Neural progenitor cell (in vitro differentiated cells): ENCODE results near the gene MRGPRX1. TPM values are rescaled to one million over a fixed set of nuclear protein-coding genes. Genes with fewer than 3 reads are reported as not detected.
"Not testable (repeated sequence)": the region's sequence is repeated elsewhere in the genome, so short reads cannot be mapped to it uniquely, and the experiment has no call there.

Experiments used
- DNase-seq: peaks from one replicate; pipeline ENCODE4 v3.0.0-alpha.2; 2016; ENCODE audit warnings: low spot score
- H2AFZ ChIP-seq: fragments of 200-600 bp; sonication (generic); replicated peaks from 2 replicates; pipeline ENCODE4 v1.6.1; 2016; ENCODE audit warnings: antibody characterized with exemption
- H3F3A ChIP-seq: fragments of 200-600 bp; sonication (generic); 2 replicates; pipeline ENCODE4 v1.6.1; 2016; ENCODE audit warnings: antibody characterized with exemption, low read depth
- H3K27ac ChIP-seq: fragments of 200-600 bp; sonication (generic); 2 replicates; pipeline ENCODE4 v1.5.1; 2016; ENCODE audit warnings: mild to moderate bottlenecking
- H3K27me3 ChIP-seq: fragments of 200-600 bp; sonication (generic); 2 replicates; pipeline ENCODE4 v1.6.1; 2016; ENCODE audit warnings: mild to moderate bottlenecking, moderate library complexity
- H3K36me3 ChIP-seq: fragments of 200-600 bp; sonication (generic); 2 replicates; pipeline ENCODE4 v1.5.1; 2016
- H3K4me1 ChIP-seq: fragments of 200-600 bp; sonication (generic); 2 replicates; pipeline ENCODE4 v1.6.1; 2016; ENCODE audit warnings: mixed run types
- H3K4me2 ChIP-seq: fragments of 200-600 bp; sonication (generic); 2 replicates; pipeline ENCODE4 v1.6.1; 2016
- H3K4me3 ChIP-seq: fragments of 200-600 bp; sonication (generic); 2 replicates; pipeline ENCODE4 v1.5.1; 2016
- H3K79me2 ChIP-seq: fragments of 200-600 bp; sonication (generic); 2 replicates; pipeline ENCODE4 v1.6.1; 2016; ENCODE audit warnings: low read depth
- H3K9ac ChIP-seq: fragments of 200-600 bp; sonication (generic); 2 replicates; pipeline ENCODE4 v1.6.1; 2016
- H3K9me3 ChIP-seq: fragments of 200-600 bp; sonication (generic); 2 replicates; pipeline ENCODE4 v1.5.1; 2016; ENCODE audit warnings: low read depth
- H4K20me1 ChIP-seq: fragments of 200-600 bp; sonication (generic); 2 replicates; pipeline ENCODE4 v1.6.1; 2016; ENCODE audit warnings: low read depth
- H3K27ac Mint-ChIP-seq: 3 replicates; pipeline ENCODE4 v1.8.0; 2021; ENCODE audit warnings: mixed read lengths
- H3K27me3 Mint-ChIP-seq: 2 replicates; pipeline ENCODE4 v1.8.0; 2022; ENCODE audit warnings: low read depth, mild to moderate bottlenecking, inconsistent platforms, moderate library complexity, mixed read lengths; ENCODE audit not compliant: insufficient read depth
- H3K36me3 Mint-ChIP-seq: 3 replicates; pipeline ENCODE4 v1.8.0; 2021; ENCODE audit warnings: mixed read lengths
- H3K4me1 Mint-ChIP-seq: 3 replicates; pipeline ENCODE4 v1.8.0; 2021; ENCODE audit warnings: mixed read lengths
- H3K4me3 Mint-ChIP-seq: 3 replicates; pipeline ENCODE4 v1.8.0; 2021; ENCODE audit warnings: mild to moderate bottlenecking, moderate library complexity, mixed read lengths
- H3K9me3 Mint-ChIP-seq: 3 replicates; pipeline ENCODE4 v1.8.0; 2020; ENCODE audit warnings: mixed read lengths
- CTCF ChIP-seq: fragments of 200-600 bp; sonication (generic); IDR thresholded peaks from 2 replicates; pipeline ENCODE4 v1.5.1; 2017; ENCODE audit warnings: antibody characterized with exemption, mild to moderate bottlenecking
- EZH2 ChIP-seq: fragments of 200-600 bp; sonication (generic); IDR thresholded peaks from 2 replicates; pipeline ENCODE4 v1.6.1; 2017; ENCODE audit warnings: antibody characterized with exemption, mild to moderate bottlenecking, moderate library complexity
- EZH2phosphoT487 ChIP-seq: fragments of 200-600 bp; sonication (generic); IDR thresholded peaks from 2 replicates; pipeline ENCODE4 v1.6.1; 2017; ENCODE audit warnings: antibody characterized with exemption
- total RNA-seq: library from RNA; depleted of rRNA; stranded (reverse); fragments of >200 nt; gene quantifications from 2 replicates; pipeline ENCODE4 v1.2.3, GENCODE V29; 2015; ENCODE audit warnings: low replicate concordance

MRGPRX1 gene
- total RNA-seq, 1 donor from 2014 or later, result not detected

GRCh38 chr11:18912883-18913282, 26.3 kb downstream of the MRGPRX1 start:
- Mint-ChIP-seq H3K27ac (no peak overlapping the region), H3K27me3 (peaks cover 16% of the 10 kb centered on the region), H3K4me1 (peaks cover 10% of the 10 kb centered on the region), H3K4me3 (no peak overlapping the region), H3K9me3 (no peaks in the 10 kb centered on the region), H3K36me3 (no peaks in the 10 kb centered on the region)
- no peaks in the 10 kb centered on the region for H3K36me3 ChIP-seq
- H3F3A ChIP-seq, result no peaks in the 10 kb centered on the region
- no peak overlapping the region for H3K4me2 ChIP-seq
- no peaks in the 10 kb centered on the region for H4K20me1 ChIP-seq
- H3K4me3 ChIP-seq, result no peak overlapping the region
- H3K79me2 ChIP-seq, result no peaks in the 10 kb centered on the region
- H3K4me1 ChIP-seq, result no peaks in the 10 kb centered on the region
- TF ChIP-seq EZH2 (no peak), EZH2phosphoT487 (no peak), CTCF (no peak)
- no peaks in the 10 kb centered on the region for H3K9me3 ChIP-seq
- H3K9ac ChIP-seq, result no peak overlapping the region
- H3K27me3 ChIP-seq, result no peaks in the 10 kb centered on the region
- DNase-seq, result no peak
- H3K27ac ChIP-seq, result no peak overlapping the region
- H2AFZ ChIP-seq, result no peak overlapping the region

DNA sequence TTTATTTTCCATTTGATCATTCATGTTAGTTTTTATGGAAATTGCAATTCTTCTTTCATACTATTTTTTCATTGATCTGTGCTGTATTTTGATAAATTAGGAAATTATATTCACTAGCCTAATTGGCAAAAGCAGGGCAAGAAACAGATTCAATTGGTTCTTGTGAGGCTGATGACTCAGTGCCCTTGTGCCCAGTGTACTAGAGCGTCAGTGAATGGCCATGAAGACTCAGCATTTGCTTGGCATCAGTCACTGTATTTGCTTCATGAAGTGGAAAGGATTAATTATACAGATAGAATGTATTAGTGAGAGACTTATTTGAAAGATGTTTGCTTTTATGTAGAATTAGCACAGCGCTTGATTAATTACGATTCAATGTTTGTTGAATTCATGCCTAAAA, 31.8 kb downstream of the MRGPRX1 start:
- H3K36me3 Mint-ChIP-seq, result no peaks in the 10 kb centered on the region
- Histone ChIP-seq H3K9ac (no peak overlapping the region), H3K4me1 (no peaks in the 10 kb centered on the region), H3K27me3 (no peaks in the 10 kb centered on the region), H3K27ac (no peak overlapping the region), H3K4me2 (no peak overlapping the region), H3K4me3 (no peak overlapping the region), H3K36me3 (no peaks in the 10 kb centered on the region), H2AFZ (no peak overlapping the region), H4K20me1 (no peaks in the 10 kb centered on the region), H3K9me3 (no peaks in the 10 kb centered on the region), H3F3A (no peaks in the 10 kb centered on the region), H3K79me2 (no peaks in the 10 kb centered on the region)
- no peak overlapping the region for H3K4me3 Mint-ChIP-seq
- no peak for DNase-seq
- H3K27me3 Mint-ChIP-seq, result peaks cover 11% of the 10 kb centered on the region
- peaks cover 10% of the 10 kb centered on the region for H3K4me1 Mint-ChIP-seq
- H3K9me3 Mint-ChIP-seq, result no peaks in the 10 kb centered on the region
- no peak overlapping the region for H3K27ac Mint-ChIP-seq
- no peak for TF ChIP-seq CTCF
- TF ChIP-seq EZH2phosphoT487, result no peak
- no peak for TF ChIP-seq EZH2

DNA sequence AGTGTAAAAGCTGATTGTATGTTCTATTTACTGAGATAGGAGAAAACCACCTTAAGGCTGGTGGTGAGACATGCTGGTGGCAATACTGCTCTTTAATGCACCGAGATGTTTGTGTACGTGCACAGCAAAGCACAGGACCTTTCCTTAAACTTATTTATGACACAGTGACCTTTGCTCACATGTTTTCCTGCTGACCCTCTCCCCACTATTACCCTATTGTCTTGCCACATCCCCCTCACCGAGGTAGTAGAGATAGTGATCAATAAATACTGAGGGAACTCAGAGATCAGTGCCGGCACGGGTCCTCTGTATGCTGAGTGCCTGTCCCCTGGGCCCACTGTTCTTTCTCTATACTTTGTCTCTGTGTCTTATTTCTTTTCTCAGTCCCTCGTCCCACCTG, 38.6 kb downstream of the MRGPRX1 start:
- not testable (repeated sequence) for H3K4me1 Mint-ChIP-seq, H3K36me3 Mint-ChIP-seq, H3K27ac ChIP-seq, H3K9me3 Mint-ChIP-seq, H3K9ac ChIP-seq, H3K4me3 Mint-ChIP-seq, H3K79me2 ChIP-seq, DNase-seq, H3K27me3 Mint-ChIP-seq, H3K36me3 ChIP-seq, H3K4me3 ChIP-seq, H3K9me3 ChIP-seq, H3K27me3 ChIP-seq, H4K20me1 ChIP-seq, H3K27ac Mint-ChIP-seq
- Histone ChIP-seq H2AFZ (peak overlapping the region; percentile 95), H3K4me2 (peak overlapping the region; percentile 67), H3K4me1 (peaks cover 17% of the 10 kb centered on the region), H3F3A (peaks cover 11% of the 10 kb centered on the region)

GRCh38 chr11:18900151-18900611, 39.0 kb downstream of the MRGPRX1 start:
- peaks cover 17% of the 10 kb centered on the region for H3K4me1 ChIP-seq
- not testable (repeated sequence) for H3K4me1 Mint-ChIP-seq, H3K27ac Mint-ChIP-seq, H3K27me3 ChIP-seq, H3K36me3 ChIP-seq, H3K4me3 Mint-ChIP-seq, H3K9me3 ChIP-seq, H3K27me3 Mint-ChIP-seq, H3K4me3 ChIP-seq, H3K79me2 ChIP-seq, H4K20me1 ChIP-seq, H3K9me3 Mint-ChIP-seq, H3K9ac ChIP-seq, H3K36me3 Mint-ChIP-seq
- DNase-seq, result peak; percentile 40
- H3K4me2 ChIP-seq, result peak overlapping the region; percentile 67
- peak overlapping the region; percentile 95 for H2AFZ ChIP-seq
- peaks cover 11% of the 10 kb centered on the region for H3F3A ChIP-seq
- peak overlapping the region; percentile 67 for H3K27ac ChIP-seq

- not testable (repeated sequence) for H3K4me1 Mint-ChIP-seq, H3K4me3 Mint-ChIP-seq, H3K9me3 ChIP-seq, H3K27ac Mint-ChIP-seq, H3K9me3 Mint-ChIP-seq, H3K36me3 Mint-ChIP-seq, DNase-seq, H3K9ac ChIP-seq, H3K27ac ChIP-seq, H3K27me3 ChIP-seq, H4K20me1 ChIP-seq, H3F3A ChIP-seq, H3K36me3 ChIP-seq, H3K4me2 ChIP-seq, H3K4me3 ChIP-seq, H3K79me2 ChIP-seq, H3K4me1 ChIP-seq, H2AFZ ChIP-seq
- H3K27me3 Mint-ChIP-seq, result peaks cover 11% of the 10 kb centered on the region
Measured at GRCh38 chr11:18891712-18892111, 47.5 kb downstream of the MRGPRX1 start.
